Neural progenitor cell (in vitro differentiated cells): ENCODE results near the gene PRDM5. TPM values are rescaled to one million over a fixed set of nuclear protein-coding genes. Genes with fewer than 3 reads are reported as not detected.

Source experiments
- DNase-seq: peaks from one replicate; pipeline ENCODE4 v3.0.0-alpha.2; 2016; ENCODE audit warnings: low spot score
- H2AFZ ChIP-seq: fragments of 200-600 bp; sonication (generic); replicated peaks from 2 replicates; pipeline ENCODE4 v1.6.1; 2016; ENCODE audit warnings: antibody characterized with exemption
- H3F3A ChIP-seq: fragments of 200-600 bp; sonication (generic); 2 replicates; pipeline ENCODE4 v1.6.1; 2016; ENCODE audit warnings: antibody characterized with exemption, low read depth
- H3K27ac ChIP-seq: fragments of 200-600 bp; sonication (generic); 2 replicates; pipeline ENCODE4 v1.5.1; 2016; ENCODE audit warnings: mild to moderate bottlenecking
- H3K27me3 ChIP-seq: fragments of 200-600 bp; sonication (generic); 2 replicates; pipeline ENCODE4 v1.6.1; 2016; ENCODE audit warnings: mild to moderate bottlenecking, moderate library complexity
- H3K36me3 ChIP-seq: fragments of 200-600 bp; sonication (generic); 2 replicates; pipeline ENCODE4 v1.5.1; 2016
- H3K4me1 ChIP-seq: fragments of 200-600 bp; sonication (generic); 2 replicates; pipeline ENCODE4 v1.6.1; 2016; ENCODE audit warnings: mixed run types
- H3K4me2 ChIP-seq: fragments of 200-600 bp; sonication (generic); 2 replicates; pipeline ENCODE4 v1.6.1; 2016
- H3K4me3 ChIP-seq: fragments of 200-600 bp; sonication (generic); 2 replicates; pipeline ENCODE4 v1.5.1; 2016
- H3K79me2 ChIP-seq: fragments of 200-600 bp; sonication (generic); 2 replicates; pipeline ENCODE4 v1.6.1; 2016; ENCODE audit warnings: low read depth
- H3K9ac ChIP-seq: fragments of 200-600 bp; sonication (generic); 2 replicates; pipeline ENCODE4 v1.6.1; 2016
- H3K9me3 ChIP-seq: fragments of 200-600 bp; sonication (generic); 2 replicates; pipeline ENCODE4 v1.5.1; 2016; ENCODE audit warnings: low read depth
- H4K20me1 ChIP-seq: fragments of 200-600 bp; sonication (generic); 2 replicates; pipeline ENCODE4 v1.6.1; 2016; ENCODE audit warnings: low read depth
- H3K27ac Mint-ChIP-seq: 3 replicates; pipeline ENCODE4 v1.8.0; 2021; ENCODE audit warnings: mixed read lengths
- H3K27me3 Mint-ChIP-seq: 2 replicates; pipeline ENCODE4 v1.8.0; 2022; ENCODE audit warnings: low read depth, mild to moderate bottlenecking, inconsistent platforms, moderate library complexity, mixed read lengths; ENCODE audit not compliant: insufficient read depth
- H3K36me3 Mint-ChIP-seq: 3 replicates; pipeline ENCODE4 v1.8.0; 2021; ENCODE audit warnings: mixed read lengths
- H3K4me1 Mint-ChIP-seq: 3 replicates; pipeline ENCODE4 v1.8.0; 2021; ENCODE audit warnings: mixed read lengths
- H3K4me3 Mint-ChIP-seq: 3 replicates; pipeline ENCODE4 v1.8.0; 2021; ENCODE audit warnings: mild to moderate bottlenecking, moderate library complexity, mixed read lengths
- H3K9me3 Mint-ChIP-seq: 3 replicates; pipeline ENCODE4 v1.8.0; 2020; ENCODE audit warnings: mixed read lengths
- EZH2 ChIP-seq: fragments of 200-600 bp; sonication (generic); IDR thresholded peaks from 2 replicates; pipeline ENCODE4 v1.6.1; 2017; ENCODE audit warnings: antibody characterized with exemption, mild to moderate bottlenecking, moderate library complexity
- EZH2phosphoT487 ChIP-seq: fragments of 200-600 bp; sonication (generic); IDR thresholded peaks from 2 replicates; pipeline ENCODE4 v1.6.1; 2017; ENCODE audit warnings: antibody characterized with exemption
- total RNA-seq: library from RNA; depleted of rRNA; stranded (reverse); fragments of >200 nt; gene quantifications from 2 replicates; pipeline ENCODE4 v1.2.3, GENCODE V29; 2015; ENCODE audit warnings: low replicate concordance
- TF ChIP-seq, protein P1 (sequence below): fragments of 200-600 bp; sonication (generic); IDR thresholded peaks from 2 replicates; pipeline ENCODE4 v1.5.1; 2017; ENCODE audit warnings: antibody characterized with exemption, mild to moderate bottlenecking

The PRDM5 gene
- total RNA-seq, 1 donor from 2014 or later = 51.7 TPM

DNA sequence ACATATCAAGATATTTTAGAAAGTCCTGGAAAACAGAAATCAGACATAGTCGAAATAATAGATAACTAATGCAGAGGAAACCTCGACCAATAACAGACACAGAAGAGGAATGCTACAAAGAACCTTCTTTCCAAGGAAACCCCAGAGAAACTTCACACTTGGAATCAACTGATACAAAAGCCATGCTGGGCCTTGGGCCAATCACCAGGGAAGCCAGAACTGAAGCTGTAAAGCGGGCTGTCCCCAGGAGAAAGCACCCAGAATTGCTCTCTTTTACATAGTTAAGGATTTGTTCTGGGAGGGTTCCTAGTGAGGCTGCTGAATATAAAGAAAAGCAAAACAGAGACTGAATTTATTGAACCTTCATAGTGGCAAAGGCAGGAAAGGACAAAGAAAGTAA is 100.5 kb downstream of the PRDM5 start:
- Mint-ChIP-seq H3K4me3 (no peak overlapping the region), H3K36me3 (no peaks in the 10 kb centered on the region), H3K27ac (no peak overlapping the region)

DNA sequence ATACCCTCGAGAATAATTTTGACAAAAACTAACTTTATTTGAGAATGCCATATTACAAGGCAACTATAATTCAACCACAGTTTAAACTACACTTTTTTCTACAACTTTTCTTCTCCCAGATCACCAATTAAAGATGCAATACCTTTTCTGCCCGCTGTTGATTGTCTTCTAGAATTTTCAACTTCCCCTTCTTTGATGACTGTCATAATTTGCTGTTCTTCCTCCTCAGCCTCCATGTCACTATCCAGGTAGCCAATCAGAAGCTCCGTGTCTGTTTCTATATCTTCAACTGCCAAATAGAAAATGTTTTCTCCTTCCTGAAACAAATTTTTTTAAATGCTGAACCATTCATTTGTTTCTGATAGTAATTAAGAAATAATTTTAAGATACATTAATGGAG is 101.5 kb downstream of the PRDM5 start:
- Histone ChIP-seq H3K36me3 (peaks cover 8% of the 10 kb centered on the region), H3K9ac (no peak overlapping the region), H4K20me1 (no peaks in the 10 kb centered on the region), H3K4me2 (no peak overlapping the region), H3F3A (no peaks in the 10 kb centered on the region), H3K27ac (no peak overlapping the region), H2AFZ (no peak overlapping the region), H3K9me3 (no peaks in the 10 kb centered on the region), H3K79me2 (no peaks in the 10 kb centered on the region), H3K27me3 (no peaks in the 10 kb centered on the region), H3K4me3 (no peak overlapping the region), H3K4me1 (no peaks in the 10 kb centered on the region)
- H3K27ac Mint-ChIP-seq = no peak overlapping the region
- no peaks in the 10 kb centered on the region for H3K9me3 Mint-ChIP-seq
- H3K4me1 Mint-ChIP-seq = no peaks in the 10 kb centered on the region
- no peaks in the 10 kb centered on the region for H3K36me3 Mint-ChIP-seq
- no peak overlapping the region for H3K4me3 Mint-ChIP-seq
- no peak for TF ChIP-seq EZH2
- TF ChIP-seq EZH2phosphoT487 = no peak
- TF ChIP-seq, protein P1, sequence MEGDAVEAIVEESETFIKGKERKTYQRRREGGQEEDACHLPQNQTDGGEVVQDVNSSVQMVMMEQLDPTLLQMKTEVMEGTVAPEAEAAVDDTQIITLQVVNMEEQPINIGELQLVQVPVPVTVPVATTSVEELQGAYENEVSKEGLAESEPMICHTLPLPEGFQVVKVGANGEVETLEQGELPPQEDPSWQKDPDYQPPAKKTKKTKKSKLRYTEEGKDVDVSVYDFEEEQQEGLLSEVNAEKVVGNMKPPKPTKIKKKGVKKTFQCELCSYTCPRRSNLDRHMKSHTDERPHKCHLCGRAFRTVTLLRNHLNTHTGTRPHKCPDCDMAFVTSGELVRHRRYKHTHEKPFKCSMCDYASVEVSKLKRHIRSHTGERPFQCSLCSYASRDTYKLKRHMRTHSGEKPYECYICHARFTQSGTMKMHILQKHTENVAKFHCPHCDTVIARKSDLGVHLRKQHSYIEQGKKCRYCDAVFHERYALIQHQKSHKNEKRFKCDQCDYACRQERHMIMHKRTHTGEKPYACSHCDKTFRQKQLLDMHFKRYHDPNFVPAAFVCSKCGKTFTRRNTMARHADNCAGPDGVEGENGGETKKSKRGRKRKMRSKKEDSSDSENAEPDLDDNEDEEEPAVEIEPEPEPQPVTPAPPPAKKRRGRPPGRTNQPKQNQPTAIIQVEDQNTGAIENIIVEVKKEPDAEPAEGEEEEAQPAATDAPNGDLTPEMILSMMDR = no peak
- H3K27me3 Mint-ChIP-seq = no peaks in the 10 kb centered on the region
- DNase-seq = no peak

More for the DNA sequence above, 100.5 kb downstream of the PRDM5 start:
- Histone ChIP-seq H3K4me1 (no peaks in the 10 kb centered on the region), H3K27me3 (no peaks in the 10 kb centered on the region), H4K20me1 (no peaks in the 10 kb centered on the region), H3K4me3 (no peak overlapping the region), H3K27ac (no peak overlapping the region), H3K4me2 (no peak overlapping the region), H3K9me3 (no peaks in the 10 kb centered on the region), H3K36me3 (peaks cover 4% of the 10 kb centered on the region), H2AFZ (no peak overlapping the region), H3K79me2 (no peaks in the 10 kb centered on the region), H3K9ac (no peak overlapping the region), H3F3A (no peaks in the 10 kb centered on the region)
- no peak for TF ChIP-seq EZH2
- TF ChIP-seq, protein P1 = no peak
- DNase-seq = no peak
- Mint-ChIP-seq H3K27me3 (no peaks in the 10 kb centered on the region), H3K9me3 (no peaks in the 10 kb centered on the region), H3K4me1 (no peaks in the 10 kb centered on the region)

DNA sequence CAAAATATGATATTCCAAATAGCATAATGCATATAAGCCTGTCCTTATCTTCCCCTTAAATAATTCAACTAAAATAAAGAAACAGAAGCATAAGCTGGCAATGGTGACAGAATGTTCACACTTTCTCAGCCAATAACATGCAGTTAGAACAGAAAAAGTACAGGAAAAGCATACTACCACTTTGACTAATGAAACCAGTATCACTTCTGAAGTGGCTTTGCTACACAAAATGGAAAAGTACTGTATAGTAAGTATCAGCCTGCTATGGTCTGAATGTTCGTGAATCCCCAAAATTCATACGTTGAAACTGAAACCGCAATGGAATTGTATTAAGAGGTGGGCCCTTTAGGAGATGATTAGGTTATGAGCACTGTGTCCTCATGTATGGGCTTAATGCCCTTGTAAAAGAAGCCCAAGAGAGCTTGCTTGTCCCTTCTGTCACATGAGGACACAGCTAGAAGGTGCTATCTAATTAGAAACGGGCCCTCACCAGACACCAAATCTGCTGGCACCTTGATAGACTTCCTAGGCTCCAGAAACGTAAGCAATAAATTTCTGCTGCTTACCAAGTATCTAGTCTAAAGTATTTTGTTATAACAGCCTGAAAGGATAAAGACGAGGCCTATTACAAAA is 102.6 kb downstream of the PRDM5 start:
- H3K27ac ChIP-seq = no peak overlapping the region
- no peak overlapping the region for H3K4me2 ChIP-seq
- TF ChIP-seq, protein P1 = no peak
- Mint-ChIP-seq H3K4me3 (no peak overlapping the region), H3K4me1 (no peaks in the 10 kb centered on the region), H3K27me3 (no peaks in the 10 kb centered on the region), H3K9me3 (no peaks in the 10 kb centered on the region), H3K36me3 (no peaks in the 10 kb centered on the region), H3K27ac (no peak overlapping the region)
- H3K9me3 ChIP-seq = no peaks in the 10 kb centered on the region
- H2AFZ ChIP-seq = no peak overlapping the region
- H3K4me1 ChIP-seq = no peaks in the 10 kb centered on the region
- H3K27me3 ChIP-seq = no peaks in the 10 kb centered on the region
- H4K20me1 ChIP-seq = no peaks in the 10 kb centered on the region
- DNase-seq = no peak
- no peak overlapping the region for H3K4me3 ChIP-seq
- H3F3A ChIP-seq = no peaks in the 10 kb centered on the region
- H3K79me2 ChIP-seq = no peaks in the 10 kb centered on the region
- peaks cover 8% of the 10 kb centered on the region for H3K36me3 ChIP-seq
- H3K9ac ChIP-seq = no peak overlapping the region
